Keratinocyte (primary cell): ENCODE results near the gene AP5Z1. TPM values are rescaled to one million over a fixed set of nuclear protein-coding genes. Genes with fewer than 3 reads are reported as not detected.

Experiments used
- DNase-seq: peaks from one replicate; pipeline ENCODE4 v3.0.0-alpha.2; 2011; ENCODE audit warnings: low read depth, missing footprints, low spot score
- FAIRE-seq: peaks from 2 replicates; lab custom pipeline; 2011; peaks lifted over from hg19 to GRCh38; lab: Jason Lieb, UNC
- H2AFZ ChIP-seq: 2 replicates; pipeline ENCODE4 v1.6.0; 2012; ENCODE audit warnings: low read length, control low read depth, inconsistent platforms; ENCODE audit not compliant: control insufficient read depth
- H3K27ac ChIP-seq: 2 replicates; pipeline ENCODE4 v1.5.1; 2011; ENCODE audit warnings: low read length; ENCODE audit not compliant: control insufficient read depth, insufficient read depth
- H3K27me3 ChIP-seq: 3 replicates; pipeline ENCODE4 v1.6.0; 2011; ENCODE audit warnings: low read length; ENCODE audit not compliant: control insufficient read depth, insufficient read depth; ENCODE audit errors: extremely low read depth
- H3K36me3 ChIP-seq, 2 experiments: 2 replicates in 1 of 2; 3 replicates in 1 of 2; pipeline ENCODE4 v1.5.1; 2011; ENCODE audit warnings: low read length in 2 of 2, mild to moderate bottlenecking in 1 of 2; ENCODE audit not compliant: control insufficient read depth in 2 of 2, insufficient read depth in 2 of 2; ENCODE audit errors: extremely low read depth in 1 of 2
- H3K4me1 ChIP-seq: 3 replicates; pipeline ENCODE4 v1.5.1; 2011; ENCODE audit warnings: low read length; ENCODE audit not compliant: control insufficient read depth, insufficient read depth; ENCODE audit errors: extremely low read depth
- H3K4me2 ChIP-seq: 3 replicates; pipeline ENCODE4 v1.6.0; 2011; ENCODE audit warnings: low read depth, low read length; ENCODE audit not compliant: control insufficient read depth, insufficient read depth; ENCODE audit errors: extremely low read depth
- H3K4me3 ChIP-seq, 3 experiments: fragments of 200-600 bp in 1 of 3; sonication (generic) in 1 of 3; 2 replicates in 2 of 3; 3 replicates in 1 of 3; pipeline ENCODE4 v1.5.1; 2011 to 2016; ENCODE audit warnings: low read length in 3 of 3, mild to moderate bottlenecking in 3 of 3, control low read depth in 2 of 3, inconsistent platforms in 1 of 3, low read depth in 1 of 3, mixed read lengths in 1 of 3, mixed run types in 1 of 3, moderate library complexity in 1 of 3; ENCODE audit not compliant: control insufficient read depth in 2 of 3, insufficient read depth in 2 of 3; ENCODE audit errors: extremely low read depth in 1 of 3
- H3K79me2 ChIP-seq: 2 replicates; pipeline ENCODE4 v1.6.0; 2012; ENCODE audit warnings: low read length; ENCODE audit not compliant: control insufficient read depth, insufficient read depth
- H3K9ac ChIP-seq: 3 replicates; pipeline ENCODE4 v1.6.0; 2011; ENCODE audit warnings: low read length; ENCODE audit not compliant: control insufficient read depth, insufficient read depth; ENCODE audit errors: extremely low read depth
- H3K9me1 ChIP-seq: 3 replicates; pipeline ENCODE4 v1.6.0; 2011; ENCODE audit warnings: low read length; ENCODE audit not compliant: control insufficient read depth, insufficient read depth; ENCODE audit errors: extremely low read depth
- H3K9me3 ChIP-seq: 2 replicates; pipeline ENCODE4 v1.5.1; 2012; ENCODE audit warnings: low read depth, low read length; ENCODE audit not compliant: control insufficient read depth
- H4K20me1 ChIP-seq: 3 replicates; pipeline ENCODE4 v1.6.0; 2011; ENCODE audit warnings: low read length; ENCODE audit not compliant: control insufficient read depth, insufficient read depth; ENCODE audit errors: extremely low read depth
- CTCF ChIP-seq, 3 experiments: IDR thresholded peaks in 1 of 3; conservative IDR thresholded peaks in 1 of 3; optimal IDR thresholded peaks in 1 of 3; 2 replicates in 2 of 3; 3 replicates in 1 of 3; pipeline versions ENCODE3 to v1.5.1; 2011; ENCODE audit warnings: low read length in 3 of 3, mild to moderate bottlenecking in 3 of 3, moderate library complexity in 2 of 3, control low read depth in 1 of 3, inconsistent platforms in 1 of 3; ENCODE audit not compliant: insufficient read depth in 2 of 3; ENCODE audit errors: extremely low read depth in 1 of 3
- EZH2 ChIP-seq: IDR thresholded peaks from one replicate; pipeline ENCODE4 v1.6.1; 2012; ENCODE audit warnings: inconsistent platforms, mild to moderate bottlenecking, low read length, moderate library complexity
- dilution Hi-C: fragments of 300-500 bp; cut with MboI; formaldehyde crosslinking; loops from one replicate; pipeline ENCODE4 v1.7.0; 2020; ENCODE audit warnings: low sequenced_read_pairs; ENCODE audit not compliant: extremely low pct_ligation_motif_present
- polyA plus RNA-seq, 5 experiments: library from polyadenylated mRNA; depleted of rRNA in 3 of 5; stranded (reverse) in 3 of 5; stranded (forward) in 1 of 5; unstranded in 1 of 5; fragments of >200 nt; gene quantifications; 1 replicate in 1 of 5; 2 replicates in 3 of 5; 3 replicates in 1 of 5; pipeline versions ENCODE4 v1.2.1 to v1.2.3, GENCODE V29; 2011 to 2012; ENCODE audit warnings: missing spikeins in 2 of 5, low read depth in 1 of 5, low replicate concordance in 1 of 5

AP5Z1 gene
- polyA plus RNA-seq, 1 donor (not counting 4 experiments of a cell fraction or from before 2014, with no cell fraction given), result 12.6 TPM

GRCh38 chr7:4758111-4758510, 17.3 kb upstream of the AP5Z1 start:
- TF ChIP-seq EZH2, result no peak
- no peak for TF ChIP-seq CTCF (optimal IDR thresholded peaks at IDR 0.05 in 1 of 3, IDR thresholded peaks at IDR 0.05 in 1 of 3, conservative IDR thresholded peaks at IDR 0.05 in 1 of 3; ENCODE audit: extremely low read depth in 1 of 3, insufficient read depth in 2 of 3, low read length in 3 of 3)
- H3K27ac ChIP-seq, result no peak overlapping the region
- no peaks in the 10 kb centered on the region for H3K27me3 ChIP-seq
- H3K9ac ChIP-seq, result no peak overlapping the region
- H3K9me1 ChIP-seq, result no peaks in the 10 kb centered on the region
- no peak overlapping the region for H2AFZ ChIP-seq
- DNase-seq (no peak), FAIRE-seq (no peak)
- no peak overlapping the region for H3K4me2 ChIP-seq
- peaks cover 10% of the 10 kb centered on the region for H3K4me1 ChIP-seq
- dilution Hi-C loops, result no loop called here
- peaks cover 9% of the 10 kb centered on the region for H4K20me1 ChIP-seq
- H3K9me3 ChIP-seq, result no peaks in the 10 kb centered on the region
- H3K79me2 ChIP-seq, result peaks cover 3% of the 10 kb centered on the region
- no peak overlapping the region for H3K4me3 ChIP-seq
- peaks cover 19 to 29% of the 10 kb centered on the region in 2 experiments for H3K36me3 ChIP-seq

- TF ChIP-seq EZH2 (no peak), CTCF (optimal IDR thresholded peaks at IDR 0.05 in 1 of 3, IDR thresholded peaks at IDR 0.05 in 1 of 3, conservative IDR thresholded peaks at IDR 0.05 in 1 of 3; ENCODE audit: extremely low read depth in 1 of 3, insufficient read depth in 2 of 3, low read length in 3 of 3) (no peak)
- no peak for FAIRE-seq
- dilution Hi-C loops, result no loop called here
Observed at GRCh38 chr7:4758791-4759190, 16.6 kb upstream of the AP5Z1 start.

More at GRCh38 chr7:4758791-4759190, 16.6 kb upstream of the AP5Z1 start:
- no peak overlapping the region for H3K4me3 ChIP-seq
- no peak overlapping the region for H3K4me2 ChIP-seq
- peaks cover 24 to 34% of the 10 kb centered on the region in 2 experiments for H3K36me3 ChIP-seq
- peaks cover 5% of the 10 kb centered on the region for H4K20me1 ChIP-seq
- no peak overlapping the region for H3K9ac ChIP-seq
- H3K27ac ChIP-seq, result no peak overlapping the region
- H3K9me3 ChIP-seq, result no peaks in the 10 kb centered on the region
- peaks cover 3% of the 10 kb centered on the region for H3K79me2 ChIP-seq
- no peaks in the 10 kb centered on the region for H3K9me1 ChIP-seq
- no peaks in the 10 kb centered on the region for H3K27me3 ChIP-seq
- no peak for DNase-seq
- H3K4me1 ChIP-seq, result peaks cover 10% of the 10 kb centered on the region
- no peak overlapping the region for H2AFZ ChIP-seq
